GM12801 (cell line): ENCODE measurements around the gene PPP2R5E.

Source experiments
- TF ChIP-seq, protein P1 (sequence below): IDR thresholded peaks from one replicate; pipeline ENCODE4 v1.5.1; 2011; ENCODE audit warnings: control low read depth; ENCODE audit not compliant: insufficient read length; ENCODE audit errors: extremely low read depth

PPP2R5E gene

DNA sequence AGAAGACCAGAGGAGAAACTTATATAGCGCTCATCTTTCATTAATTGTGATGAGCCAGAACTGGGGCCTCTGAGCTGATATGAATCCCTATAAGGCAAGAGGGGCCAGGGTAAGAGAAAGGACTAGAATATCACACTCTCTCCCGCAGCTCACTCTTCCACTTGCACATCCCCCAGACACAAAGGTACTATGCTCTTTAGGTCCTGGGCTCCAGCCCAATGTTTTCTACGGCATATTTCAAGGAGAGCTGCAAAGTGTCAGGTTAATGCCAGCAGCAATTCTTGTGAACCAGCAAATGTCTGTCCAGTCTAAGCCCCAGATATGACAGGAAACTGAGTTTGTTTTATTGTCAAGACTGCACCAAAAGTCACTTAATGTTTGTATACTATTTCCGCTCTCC is 29.4 kb downstream of the PPP2R5E start:
- TF ChIP-seq, protein P1, sequence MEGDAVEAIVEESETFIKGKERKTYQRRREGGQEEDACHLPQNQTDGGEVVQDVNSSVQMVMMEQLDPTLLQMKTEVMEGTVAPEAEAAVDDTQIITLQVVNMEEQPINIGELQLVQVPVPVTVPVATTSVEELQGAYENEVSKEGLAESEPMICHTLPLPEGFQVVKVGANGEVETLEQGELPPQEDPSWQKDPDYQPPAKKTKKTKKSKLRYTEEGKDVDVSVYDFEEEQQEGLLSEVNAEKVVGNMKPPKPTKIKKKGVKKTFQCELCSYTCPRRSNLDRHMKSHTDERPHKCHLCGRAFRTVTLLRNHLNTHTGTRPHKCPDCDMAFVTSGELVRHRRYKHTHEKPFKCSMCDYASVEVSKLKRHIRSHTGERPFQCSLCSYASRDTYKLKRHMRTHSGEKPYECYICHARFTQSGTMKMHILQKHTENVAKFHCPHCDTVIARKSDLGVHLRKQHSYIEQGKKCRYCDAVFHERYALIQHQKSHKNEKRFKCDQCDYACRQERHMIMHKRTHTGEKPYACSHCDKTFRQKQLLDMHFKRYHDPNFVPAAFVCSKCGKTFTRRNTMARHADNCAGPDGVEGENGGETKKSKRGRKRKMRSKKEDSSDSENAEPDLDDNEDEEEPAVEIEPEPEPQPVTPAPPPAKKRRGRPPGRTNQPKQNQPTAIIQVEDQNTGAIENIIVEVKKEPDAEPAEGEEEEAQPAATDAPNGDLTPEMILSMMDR = no peak

DNA sequence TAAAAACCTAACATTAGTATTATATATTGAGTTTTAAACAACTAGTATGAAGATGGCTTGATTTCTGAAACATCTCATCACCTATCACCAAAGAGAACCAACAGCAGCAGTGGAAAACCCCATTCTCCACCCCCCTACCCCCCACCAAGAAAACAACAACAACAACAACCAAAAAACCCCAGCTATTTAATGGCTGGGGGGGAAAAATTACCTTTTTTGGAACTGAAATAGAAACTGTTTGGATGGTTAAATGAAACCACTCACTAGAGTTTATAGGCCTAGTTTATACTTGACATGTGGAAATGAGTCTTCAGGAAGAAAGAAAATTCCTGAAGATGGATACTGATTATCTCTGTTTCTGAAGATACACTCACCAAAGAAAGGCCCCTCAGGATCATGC is 30.3 kb downstream of the PPP2R5E start:
- TF ChIP-seq, protein P1 = no peak

DNA sequence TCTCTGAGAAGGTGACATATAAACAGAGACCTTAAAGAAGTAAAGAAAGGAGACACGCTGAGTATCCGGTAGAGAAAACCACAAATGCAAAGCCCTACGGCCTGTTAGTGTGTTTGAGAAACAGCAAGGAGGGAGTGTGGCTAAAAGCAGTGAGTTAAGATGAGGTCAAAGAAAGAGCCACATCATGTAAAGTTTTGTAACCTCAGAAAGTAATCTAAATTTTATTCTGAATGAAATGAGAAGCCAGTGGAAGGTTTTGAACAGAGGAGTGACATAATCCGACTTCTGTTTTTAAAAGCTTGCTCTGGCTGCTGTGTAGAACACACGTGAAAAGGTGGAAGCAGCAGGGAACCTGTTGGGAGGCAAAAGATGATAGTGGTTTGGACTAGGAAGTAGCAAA is 32.6 kb downstream of the PPP2R5E start:
- TF ChIP-seq, protein P1 = no peak

DNA sequence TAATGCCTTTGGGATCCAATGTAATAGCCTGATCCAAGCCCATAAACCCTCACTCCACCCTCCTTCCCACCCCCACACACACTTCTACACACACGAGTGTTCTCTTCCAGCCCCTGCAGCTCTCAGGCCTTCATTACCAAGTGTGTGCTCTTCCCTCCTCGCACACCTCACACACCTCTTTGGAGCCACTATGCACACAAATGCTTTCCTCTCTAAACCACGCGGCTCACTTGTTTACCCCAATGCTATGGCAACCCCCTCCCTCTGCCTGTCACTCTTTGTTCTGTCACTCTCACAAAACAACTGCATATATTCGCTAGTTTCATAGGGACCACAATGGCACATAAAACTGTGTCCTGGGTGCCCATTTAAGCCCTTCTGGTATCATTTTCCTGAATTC is 35.1 kb downstream of the PPP2R5E start:
- TF ChIP-seq, protein P1 = no peak

DNA sequence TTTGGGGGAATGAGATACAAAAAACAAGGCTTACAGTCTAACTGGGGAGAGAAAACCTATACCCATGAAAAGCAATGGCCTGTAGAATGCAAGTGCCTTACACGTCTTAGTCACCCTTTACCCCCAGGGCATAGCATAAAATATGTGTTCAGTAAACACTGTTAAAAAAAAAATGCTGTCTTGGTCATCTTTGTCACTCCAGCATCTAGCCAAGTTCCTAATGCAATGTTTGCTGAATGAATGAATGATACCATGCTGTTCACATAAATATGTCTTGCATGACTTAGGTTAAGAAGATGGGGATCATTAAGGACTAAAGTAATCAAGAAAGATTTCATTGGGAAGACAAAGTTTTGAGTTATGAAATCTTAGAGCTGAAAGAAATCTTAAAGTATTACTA is 38.5 kb downstream of the PPP2R5E start:
- TF ChIP-seq, protein P1 = no peak

DNA sequence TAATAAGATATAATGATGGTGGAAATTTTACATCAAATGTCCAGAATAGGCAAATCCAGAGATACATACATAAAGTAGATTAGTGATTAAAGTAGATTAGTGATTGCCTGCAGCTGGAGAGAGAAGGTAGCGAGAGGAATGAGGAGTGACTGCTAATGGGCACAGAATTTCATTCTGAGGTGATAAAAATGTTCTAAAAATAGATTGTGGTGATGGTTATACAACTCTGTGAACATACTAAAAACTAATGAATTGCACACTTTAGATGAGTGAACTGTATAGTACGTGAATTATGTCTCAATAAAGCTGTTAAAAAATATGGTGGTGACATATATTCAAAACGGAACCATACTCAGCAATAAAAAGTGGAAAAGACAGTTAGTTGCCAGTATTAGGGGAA is 41.7 kb downstream of the PPP2R5E start:
- TF ChIP-seq, protein P1 = no peak

DNA sequence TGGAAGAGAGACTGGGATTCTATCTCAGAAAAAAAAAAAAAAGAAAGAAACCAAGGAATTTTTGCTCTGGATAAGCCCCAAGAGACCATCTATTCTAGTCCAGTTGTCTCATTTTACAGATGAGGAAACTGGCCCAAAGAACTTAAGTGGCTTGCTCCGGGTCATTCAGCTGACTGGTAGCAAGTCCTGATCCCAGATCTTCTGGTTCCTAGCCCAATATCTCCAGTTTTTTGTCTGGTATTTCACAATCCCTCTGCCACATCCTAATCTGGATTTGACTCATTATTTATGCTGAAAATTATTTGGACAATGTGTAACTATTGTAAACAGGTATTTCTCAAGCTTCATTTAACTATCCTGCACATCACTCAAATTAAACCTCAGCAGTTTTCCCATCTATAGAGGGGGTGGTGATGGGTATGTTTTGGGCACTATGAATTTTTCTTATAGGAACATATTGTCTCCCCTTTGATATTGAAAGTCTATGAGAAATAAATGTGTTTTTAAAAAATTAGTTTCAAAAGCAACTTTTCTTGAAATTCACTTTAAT is 43.4 kb downstream of the PPP2R5E start:
- TF ChIP-seq, protein P1 = no peak
